ENCODE data around the gene TMEM14A.

TMEM14A gene

GRCh38 chr6:52736145-52736544, 65.2 kb downstream of the TMEM14A start:
- DNase-seq (ENCODE audit: low spot score): no peak

Measured in germinal center (tissue), 1 donor.